CD14-positive monocyte (primary cell): ENCODE measurements around the gene MT3. TPM values are rescaled to one million over a fixed set of nuclear protein-coding genes. Genes with fewer than 3 reads are reported as not detected.
"Not testable (repeated sequence)": the region's sequence is repeated elsewhere in the genome, so short reads cannot be mapped to it uniquely, and the experiment has no call there.

Source experiments
- DNase-seq, 3 donors: peaks; one replicate each; pipeline ENCODE4 v3.0.0-alpha.2; 2011 to 2022
- H2AFZ ChIP-seq: 2 replicates; pipeline ENCODE4 v1.6.0; 2012; ENCODE audit warnings: mild to moderate bottlenecking, low read depth, low read length, inconsistent platforms; ENCODE audit not compliant: insufficient read depth, poor library complexity, severe bottlenecking
- H3K27ac ChIP-seq, 2 donors: 1 replicate in 1 of 2; 2 replicates in 1 of 2; pipeline ENCODE4 v1.5.1; 2012 to 2013; ENCODE audit warnings: low read length in 2 of 2, control low read depth in 1 of 2, inconsistent platforms in 1 of 2, low read depth in 1 of 2, mild to moderate bottlenecking in 1 of 2
- H3K27me3 ChIP-seq, 2 donors: one replicate each; pipeline versions ENCODE4 v1.6.0 to v1.6.1; 2011 to 2013; ENCODE audit warnings: low read length in 2 of 2; ENCODE audit not compliant: control insufficient read depth in 2 of 2, insufficient read depth in 2 of 2
- H3K36me3 ChIP-seq, 2 donors: replicated peaks in 1 of 2; 1 replicate in 1 of 2; 2 replicates in 1 of 2; pipeline versions ENCODE4 v1.5.1 to v1.6.1; 2012 to 2013; ENCODE audit warnings: low read length in 2 of 2, control low read depth in 1 of 2, inconsistent platforms in 1 of 2, mild to moderate bottlenecking in 1 of 2; ENCODE audit not compliant: insufficient read depth in 2 of 2, control insufficient read depth in 1 of 2
- H3K4me1 ChIP-seq, 2 donors: 1 replicate in 1 of 2; 2 replicates in 1 of 2; pipeline versions ENCODE4 v1.5.1 to v1.6.1; 2012 to 2013; ENCODE audit warnings: low read length in 2 of 2, control low read depth in 1 of 2, inconsistent platforms in 1 of 2, mild to moderate bottlenecking in 1 of 2, moderate library complexity in 1 of 2; ENCODE audit not compliant: insufficient read depth in 2 of 2, control insufficient read depth in 1 of 2
- H3K4me2 ChIP-seq: replicated peaks from 2 replicates; pipeline ENCODE3; 2012; ENCODE audit warnings: low read length, moderate library complexity, mild to moderate bottlenecking; ENCODE audit not compliant: poor library complexity, severe bottlenecking; ENCODE audit errors: extremely low read depth
- H3K4me3 ChIP-seq, 3 experiments: fragments of 200-600 bp in 1 of 3; sonication (generic) in 1 of 3; replicated peaks in 1 of 3; 1 replicate in 2 of 3; 2 replicates in 1 of 3; pipeline ENCODE4 v1.5.1; 2011 to 2013; ENCODE audit warnings: low read length in 3 of 3, mild to moderate bottlenecking in 3 of 3, control low read depth in 2 of 3, low read depth in 2 of 3, inconsistent platforms in 1 of 3, moderate library complexity in 1 of 3
- H3K79me2 ChIP-seq: 2 replicates; pipeline ENCODE4 v1.6.0; 2012; ENCODE audit warnings: mild to moderate bottlenecking, control low read depth, inconsistent platforms, low read length, moderate library complexity; ENCODE audit not compliant: insufficient read depth
- H3K9ac ChIP-seq: 2 replicates; pipeline ENCODE4 v1.6.0; 2017; ENCODE audit warnings: low read length, mild to moderate bottlenecking; ENCODE audit not compliant: insufficient read depth, poor library complexity, severe bottlenecking
- H3K9me3 ChIP-seq, 2 donors: replicated peaks in 1 of 2; 1 replicate in 1 of 2; 2 replicates in 1 of 2; pipeline versions ENCODE4 v1.5.1 to v1.6.1; 2012 to 2013; ENCODE audit warnings: low read length in 2 of 2, control low read depth in 1 of 2; ENCODE audit not compliant: control insufficient read depth in 1 of 2, insufficient read depth in 1 of 2
- H4K20me1 ChIP-seq: 2 replicates; pipeline ENCODE4 v1.6.0; 2012; ENCODE audit warnings: mild to moderate bottlenecking, low read length, control low read depth, moderate library complexity; ENCODE audit not compliant: insufficient read depth
- H3K27ac Mint-ChIP-seq, 7 donors: one replicate each; pipeline ENCODE4 v1.8.0; 2020; ENCODE audit warnings: mild to moderate bottlenecking in 7 of 7, mixed read lengths in 7 of 7, moderate library complexity in 6 of 7, inconsistent platforms in 2 of 7
- H3K27me3 Mint-ChIP-seq, 3 donors: one replicate each; pipeline ENCODE4 v1.8.0; 2021 to 2022; ENCODE audit warnings: low read depth in 3 of 3, mild to moderate bottlenecking in 3 of 3, mixed read lengths in 3 of 3, moderate library complexity in 3 of 3, inconsistent platforms in 1 of 3
- H3K36me3 Mint-ChIP-seq, 2 donors: one replicate each; pipeline ENCODE4 v1.8.0; 2020; ENCODE audit warnings: mixed read lengths in 2 of 2, inconsistent platforms in 1 of 2, mild to moderate bottlenecking in 1 of 2
- H3K4me1 Mint-ChIP-seq: one replicate; pipeline ENCODE4 v1.8.0; 2020; ENCODE audit warnings: mild to moderate bottlenecking, mixed read lengths
- H3K4me3 Mint-ChIP-seq, 2 donors: one replicate each; pipeline ENCODE4 v1.8.0; 2020; ENCODE audit warnings: mild to moderate bottlenecking in 2 of 2, mixed read lengths in 2 of 2, moderate library complexity in 1 of 2
- H3K9me3 Mint-ChIP-seq, 7 donors: one replicate each; pipeline ENCODE4 v1.8.0; 2020 to 2022; ENCODE audit warnings: mixed read lengths in 7 of 7, mild to moderate bottlenecking in 6 of 7, moderate library complexity in 6 of 7, inconsistent platforms in 2 of 7
- CTCF ChIP-seq: fragments of 200-600 bp; IDR thresholded peaks from one replicate; pipeline ENCODE4 v1.8.0; 2022; ENCODE audit warnings: antibody characterized with exemption, mild to moderate bottlenecking
- WGBS: methylation state at CpG from one replicate; pipeline ENCODE4 v1.1.5; 2013; ENCODE audit warnings: missing lambda C conversion rate; ENCODE audit not compliant: insufficient coverage; 5-methylcytosine and 5-hydroxymethylcytosine counted together
- intact Hi-C, 2 donors: fragments of 100-400 bp; cut with micrococcal nuclease; formaldehyde crosslinking; loops; one replicate each; pipeline versions ENCODE4 v1.15.0 to v1.15.1; 2023
- polyA plus RNA-seq, 3 donors: library from polyadenylated mRNA; depleted of rRNA in 1 of 3; unstranded in 2 of 3; stranded (reverse) in 1 of 3; fragments of 300-500 nt in 2 of 3; fragments of >200 nt in 1 of 3; fragmentation: Illumina TruSeq in 2 of 3; gene quantifications; 1 replicate in 2 of 3; 2 replicates in 1 of 3; pipeline ENCODE4 v1.2.3, GENCODE V29; 2012 to 2021

The MT3 gene
- polyA plus RNA-seq, 3 donors: not detected

DNA sequence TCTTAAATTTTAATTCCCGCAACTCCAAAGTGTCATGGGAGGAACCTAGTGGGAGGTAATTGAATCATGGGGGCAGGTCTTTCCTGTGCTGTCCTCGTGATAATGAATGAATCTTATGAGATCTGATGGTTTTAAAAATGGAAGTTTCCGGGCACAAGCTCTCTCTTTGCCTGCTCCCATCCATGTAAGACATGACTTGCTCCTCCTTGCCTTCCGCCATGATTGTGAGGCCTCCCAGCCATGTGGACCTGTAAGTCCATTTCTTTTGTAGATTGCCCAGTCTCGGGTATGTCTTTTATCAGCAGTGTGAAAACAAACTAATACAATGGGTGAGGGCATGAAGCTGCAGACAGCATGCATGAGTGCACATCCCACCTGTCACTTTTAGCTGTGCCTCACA, 33.9 kb downstream of the MT3 start:
- Mint-ChIP-seq H3K4me3 (peak overlapping the region in 1 of 2 donors; percentile 40), H3K27me3 (peaks cover 50 to 69% (median 59%) of the 10 kb centered on the region in 3 donors), H3K4me1 (peaks cover 21% of the 10 kb centered on the region)
- Histone ChIP-seq H3K4me1 (peaks cover 16 to 22% of the 10 kb centered on the region in 2 donors), H3K27me3 (peaks cover 10 to 48% of the 10 kb centered on the region in 2 donors)
- H4K20me1 ChIP-seq, H3K9me3 ChIP-seq, intact Hi-C loops, H3K27ac ChIP-seq, H3K4me2 ChIP-seq, H3K36me3 Mint-ChIP-seq, H2AFZ ChIP-seq, H3K36me3 ChIP-seq, H3K79me2 ChIP-seq, H3K9me3 Mint-ChIP-seq, DNase-seq, H3K27ac Mint-ChIP-seq, H3K4me3 ChIP-seq, H3K9ac ChIP-seq: not testable (repeated sequence)
- 100% methylated on average over 1 of the region's 5 CpGs for WGBS

- Mint-ChIP-seq H3K4me3 (no peak overlapping the region), H3K4me1 (peaks cover 21% of the 10 kb centered on the region), H3K9me3 (peaks cover 0 to 7% (median 0%) of the 10 kb centered on the region in 7 donors), H3K27me3 (peaks cover 46 to 67% (median 59%) of the 10 kb centered on the region in 3 donors), H3K36me3 (peaks cover 0 to 6% of the 10 kb centered on the region in 2 donors), H3K27ac (no peak overlapping the region)
- no peak overlapping the region for H3K4me3 ChIP-seq
- H3K36me3 ChIP-seq: no peaks in the 10 kb centered on the region
- WGBS: no CpG with 5 or more reads among the region's 2 CpGs
- no peaks in the 10 kb centered on the region for H3K79me2 ChIP-seq
- DNase-seq: no peak
- H3K9me3 ChIP-seq: no peaks in the 10 kb centered on the region
- H3K9ac ChIP-seq: no peak overlapping the region
- no peak overlapping the region for H2AFZ ChIP-seq
- no peak overlapping the region for H3K27ac ChIP-seq
- no peak overlapping the region for H3K4me2 ChIP-seq
- H3K27me3 ChIP-seq: peaks cover 6 to 47% of the 10 kb centered on the region in 2 donors
- intact Hi-C loops: no loop called here
- H4K20me1 ChIP-seq: no peaks in the 10 kb centered on the region
- peaks cover 16 to 22% of the 10 kb centered on the region in 2 donors for H3K4me1 ChIP-seq
- TF ChIP-seq CTCF: no peak
These were observed 34.3 kb downstream of the MT3 start for GRCh38 chr16:56623637-56624036.
